ENCODE measurements around the gene HOXB13. TPM values are rescaled to one million over a fixed set of nuclear protein-coding genes. Genes with fewer than 3 reads are reported as not detected.

HOXB13 gene
- total RNA-seq, 1 donor from 2014 or later = 26.8 TPM

- Mint-ChIP-seq H3K4me3 (no peak overlapping the region), H3K9me3 (no peaks in the 10 kb centered on the region), H3K27me3 (ENCODE audit: low read depth) (peaks cover 99% of the 10 kb centered on the region), H3K27ac (peak overlapping the region; percentile 84), H3K4me1 (peaks cover 45% of the 10 kb centered on the region), H3K36me3 (no peaks in the 10 kb centered on the region)
- no peak for DNase-seq (ENCODE audit: low spot score in 2 of 2, unreplicated experiment in 2 of 2)
- TF ChIP-seq, protein P1, sequence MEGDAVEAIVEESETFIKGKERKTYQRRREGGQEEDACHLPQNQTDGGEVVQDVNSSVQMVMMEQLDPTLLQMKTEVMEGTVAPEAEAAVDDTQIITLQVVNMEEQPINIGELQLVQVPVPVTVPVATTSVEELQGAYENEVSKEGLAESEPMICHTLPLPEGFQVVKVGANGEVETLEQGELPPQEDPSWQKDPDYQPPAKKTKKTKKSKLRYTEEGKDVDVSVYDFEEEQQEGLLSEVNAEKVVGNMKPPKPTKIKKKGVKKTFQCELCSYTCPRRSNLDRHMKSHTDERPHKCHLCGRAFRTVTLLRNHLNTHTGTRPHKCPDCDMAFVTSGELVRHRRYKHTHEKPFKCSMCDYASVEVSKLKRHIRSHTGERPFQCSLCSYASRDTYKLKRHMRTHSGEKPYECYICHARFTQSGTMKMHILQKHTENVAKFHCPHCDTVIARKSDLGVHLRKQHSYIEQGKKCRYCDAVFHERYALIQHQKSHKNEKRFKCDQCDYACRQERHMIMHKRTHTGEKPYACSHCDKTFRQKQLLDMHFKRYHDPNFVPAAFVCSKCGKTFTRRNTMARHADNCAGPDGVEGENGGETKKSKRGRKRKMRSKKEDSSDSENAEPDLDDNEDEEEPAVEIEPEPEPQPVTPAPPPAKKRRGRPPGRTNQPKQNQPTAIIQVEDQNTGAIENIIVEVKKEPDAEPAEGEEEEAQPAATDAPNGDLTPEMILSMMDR (IDR thresholded peaks at IDR 0.05; ENCODE audit: unreplicated experiment) = no peak
Measured at GRCh38 chr17:48731355-48731754, 2.8 kb upstream of the HOXB13 start.

DNA sequence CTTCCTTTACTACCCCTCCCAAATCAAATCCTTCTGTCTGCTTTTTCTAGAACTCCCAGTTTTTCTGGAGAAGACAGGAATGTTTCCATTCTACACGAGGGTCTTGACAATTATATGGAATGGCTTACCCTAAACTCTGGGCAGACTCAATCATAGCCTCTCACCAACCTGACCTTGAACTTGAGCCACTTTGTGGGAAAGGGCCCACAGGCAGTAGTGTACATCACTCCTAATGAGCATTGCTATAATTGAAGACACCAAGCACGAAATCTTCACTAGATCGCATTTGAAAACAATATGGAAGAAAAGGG lies 1.6 kb upstream of the HOXB13 start:
- no peaks in the 10 kb centered on the region for H3K9me3 Mint-ChIP-seq
- no peak for DNase-seq (ENCODE audit: low spot score in 2 of 2, unreplicated experiment in 2 of 2)
- peaks cover 54% of the 10 kb centered on the region for H3K4me1 Mint-ChIP-seq
- peak overlapping the region; percentile 100 for H3K27ac Mint-ChIP-seq
- TF ChIP-seq, protein P1 (IDR thresholded peaks at IDR 0.05; ENCODE audit: unreplicated experiment) = no peak
- no peak overlapping the region for H3K4me3 Mint-ChIP-seq
- H3K27me3 Mint-ChIP-seq (ENCODE audit: low read depth) = peaks cover 99% of the 10 kb centered on the region
- no peaks in the 10 kb centered on the region for H3K36me3 Mint-ChIP-seq

GRCh38 chr17:48729335-48730239 lies 1.0 kb upstream of the HOXB13 start:
- peak in 1 of 2 experiments; percentile 52 for DNase-seq (ENCODE audit: low spot score in 2 of 2, unreplicated experiment in 2 of 2)
- peaks cover 99% of the 10 kb centered on the region for H3K27me3 Mint-ChIP-seq (ENCODE audit: low read depth)
- TF ChIP-seq, protein P1 (IDR thresholded peaks at IDR 0.05; ENCODE audit: unreplicated experiment) = no peak
- H3K4me3 Mint-ChIP-seq = peak overlapping the region; percentile 79
- H3K4me1 Mint-ChIP-seq = peaks cover 59% of the 10 kb centered on the region
- H3K36me3 Mint-ChIP-seq = no peaks in the 10 kb centered on the region
- H3K9me3 Mint-ChIP-seq = no peaks in the 10 kb centered on the region
- H3K27ac Mint-ChIP-seq = peak overlapping the region; percentile 100

GRCh38 chr17:48727415-48728175 lies 955 bp downstream of the HOXB13 start:
- Mint-ChIP-seq H3K4me3 (peak overlapping the region; percentile 79), H3K4me1 (peaks cover 55% of the 10 kb centered on the region), H3K9me3 (no peaks in the 10 kb centered on the region), H3K36me3 (no peaks in the 10 kb centered on the region), H3K27me3 (ENCODE audit: low read depth) (peaks cover 99% of the 10 kb centered on the region), H3K27ac (peak overlapping the region; percentile 100)
- DNase-seq (ENCODE audit: low spot score in 2 of 2, unreplicated experiment in 2 of 2) = no peak
- TF ChIP-seq, protein P1 (IDR thresholded peaks at IDR 0.05; ENCODE audit: unreplicated experiment) = no peak

DNA sequence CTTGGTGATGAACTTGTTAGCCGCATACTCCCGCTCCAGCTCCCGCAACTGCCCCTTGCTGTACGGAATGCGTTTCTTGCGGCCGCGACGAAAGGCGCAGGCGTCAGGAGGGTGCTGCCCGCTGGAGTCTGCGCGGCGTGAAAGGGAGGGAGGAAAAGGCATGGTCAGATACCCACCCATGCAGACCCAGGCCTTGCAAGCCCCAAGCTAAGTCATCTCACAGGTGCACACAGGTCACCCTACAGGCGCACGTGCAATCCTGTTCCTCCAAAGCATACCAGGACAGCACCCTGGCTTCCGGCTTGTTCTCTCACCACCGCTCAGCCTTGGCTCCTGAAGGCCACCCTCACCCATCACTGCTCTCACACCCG lies 1.6 kb downstream of the HOXB13 start:
- DNase-seq (ENCODE audit: low spot score in 2 of 2, unreplicated experiment in 2 of 2) = no peak
- peaks cover 53% of the 10 kb centered on the region for H3K4me1 Mint-ChIP-seq
- H3K4me3 Mint-ChIP-seq = peak overlapping the region; percentile 79
- H3K27ac Mint-ChIP-seq = peak overlapping the region; percentile 13
- H3K27me3 Mint-ChIP-seq (ENCODE audit: low read depth) = peaks cover 99% of the 10 kb centered on the region
- no peaks in the 10 kb centered on the region for H3K36me3 Mint-ChIP-seq
- H3K9me3 Mint-ChIP-seq = no peaks in the 10 kb centered on the region
- TF ChIP-seq, protein P1 (IDR thresholded peaks at IDR 0.05; ENCODE audit: unreplicated experiment) = no peak
